Measurements from ENCODE around the gene REPIN1. TPM values are rescaled to one million over a fixed set of nuclear protein-coding genes. Genes with fewer than 3 reads are reported as not detected.

Gene REPIN1
- total and polyA plus RNA-seq, 4 donors = 38.4 to 135 (median 62.0) TPM

- 95 to 96% methylated on average over 90 to 91 of the region's 91 CpGs for WGBS, 2 donors
- Histone ChIP-seq H3K4me3 (no peak overlapping the region), H3K9ac (ENCODE audit: insufficient read depth in 1 of 2, low read length in 2 of 2) (no peak overlapping the region), H3K27me3 (ENCODE audit: control insufficient read depth in 3 of 3, insufficient read depth in 3 of 3, low read length in 2 of 3) (no peaks in the 10 kb centered on the region), H3K36me3 (ENCODE audit: control insufficient read depth in 4 of 4, insufficient read depth in 4 of 4, low read length in 4 of 4) (peaks cover 0 to 17% (median 0%) of the 10 kb centered on the region in 4 donors), H3K9me3 (ENCODE audit: control insufficient read depth in 4 of 4, insufficient read depth in 3 of 4, low read length in 3 of 4) (no peaks in the 10 kb centered on the region), H3K4me1 (ENCODE audit: control insufficient read depth in 5 of 5, insufficient read depth in 5 of 5, low read length in 5 of 5) (peaks cover 3 to 25% (median 7%) of the 10 kb centered on the region in 5 donors), H3K27ac (ENCODE audit: low read depth in 1 of 2, low read length in 1 of 2) (no peak overlapping the region)
- ATAC-seq (ENCODE audit: insufficient read depth, low FRiP score) = no peak
- DNase-seq = no peak
- TF ChIP-seq, protein P1, sequence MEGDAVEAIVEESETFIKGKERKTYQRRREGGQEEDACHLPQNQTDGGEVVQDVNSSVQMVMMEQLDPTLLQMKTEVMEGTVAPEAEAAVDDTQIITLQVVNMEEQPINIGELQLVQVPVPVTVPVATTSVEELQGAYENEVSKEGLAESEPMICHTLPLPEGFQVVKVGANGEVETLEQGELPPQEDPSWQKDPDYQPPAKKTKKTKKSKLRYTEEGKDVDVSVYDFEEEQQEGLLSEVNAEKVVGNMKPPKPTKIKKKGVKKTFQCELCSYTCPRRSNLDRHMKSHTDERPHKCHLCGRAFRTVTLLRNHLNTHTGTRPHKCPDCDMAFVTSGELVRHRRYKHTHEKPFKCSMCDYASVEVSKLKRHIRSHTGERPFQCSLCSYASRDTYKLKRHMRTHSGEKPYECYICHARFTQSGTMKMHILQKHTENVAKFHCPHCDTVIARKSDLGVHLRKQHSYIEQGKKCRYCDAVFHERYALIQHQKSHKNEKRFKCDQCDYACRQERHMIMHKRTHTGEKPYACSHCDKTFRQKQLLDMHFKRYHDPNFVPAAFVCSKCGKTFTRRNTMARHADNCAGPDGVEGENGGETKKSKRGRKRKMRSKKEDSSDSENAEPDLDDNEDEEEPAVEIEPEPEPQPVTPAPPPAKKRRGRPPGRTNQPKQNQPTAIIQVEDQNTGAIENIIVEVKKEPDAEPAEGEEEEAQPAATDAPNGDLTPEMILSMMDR (IDR thresholded peaks at IDR 0.05; ENCODE audit: control extremely low read depth, extremely low read depth) = no peak
Observed at GRCh38 chr7:150407588-150408392, 39.2 kb downstream of the REPIN1 start.

DNA sequence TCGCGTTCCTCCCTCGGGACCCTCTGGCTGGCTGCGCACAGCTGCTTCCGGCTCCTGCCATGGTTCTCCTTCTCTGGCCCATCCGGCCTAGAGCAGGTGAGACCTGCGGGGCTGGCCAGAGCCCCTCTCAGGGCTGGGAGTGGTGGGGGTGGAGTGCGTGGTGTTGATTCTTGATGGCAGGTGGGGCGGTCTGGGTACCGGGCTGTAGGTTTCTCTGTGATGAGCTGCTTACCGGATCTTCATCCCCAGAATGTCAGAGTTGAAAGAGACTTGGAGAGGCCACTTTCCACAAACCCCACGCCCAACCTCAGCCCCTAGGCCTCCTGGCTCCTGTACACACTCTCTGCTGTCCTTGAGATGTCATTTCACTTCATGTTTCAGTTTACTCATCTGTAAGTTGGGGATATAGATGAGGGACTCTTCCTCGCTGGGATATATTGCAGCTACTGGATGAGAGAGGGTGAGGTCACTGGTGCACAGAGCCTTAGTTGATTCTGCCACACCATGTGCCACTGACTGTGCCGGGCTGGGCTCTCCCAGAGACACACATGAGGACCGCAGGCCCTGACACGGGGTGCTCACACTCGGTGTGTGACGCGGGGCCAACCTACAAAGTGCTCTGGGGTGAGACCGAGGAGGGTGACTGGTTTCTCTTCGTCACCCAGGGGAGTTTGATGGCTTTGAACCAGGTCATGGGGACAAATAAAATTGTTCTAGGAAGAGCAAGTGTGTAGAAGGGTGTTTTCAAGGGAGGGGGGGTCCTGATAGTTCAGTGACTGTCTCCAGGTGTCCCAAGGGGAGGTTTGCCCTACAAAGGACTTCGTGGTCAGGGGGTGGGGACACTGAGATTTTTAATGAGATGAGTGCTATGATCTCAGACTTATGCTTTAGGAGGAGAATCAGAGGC is 40.0 kb downstream of the REPIN1 start:
- WGBS, 2 donors = 90 to 93% methylated on average over 22 of the region's 22 CpGs
- ATAC-seq (ENCODE audit: insufficient read depth, low FRiP score) (no peak), DNase-seq (no peak)
- Histone ChIP-seq H3K27ac (ENCODE audit: low read depth in 1 of 2, low read length in 1 of 2) (no peak overlapping the region), H3K9me3 (ENCODE audit: control insufficient read depth in 4 of 4, insufficient read depth in 3 of 4, low read length in 3 of 4) (no peaks in the 10 kb centered on the region), H3K27me3 (ENCODE audit: control insufficient read depth in 3 of 3, insufficient read depth in 3 of 3, low read length in 2 of 3) (no peaks in the 10 kb centered on the region), H3K4me3 (no peak overlapping the region), H3K36me3 (ENCODE audit: control insufficient read depth in 4 of 4, insufficient read depth in 4 of 4, low read length in 4 of 4) (peaks cover 0 to 17% (median 0%) of the 10 kb centered on the region in 4 donors), H3K4me1 (ENCODE audit: control insufficient read depth in 5 of 5, insufficient read depth in 5 of 5, low read length in 5 of 5) (peaks cover 3 to 23% (median 7%) of the 10 kb centered on the region in 5 donors), H3K9ac (ENCODE audit: insufficient read depth in 1 of 2, low read length in 2 of 2) (no peak overlapping the region)
- TF ChIP-seq, protein P1 (IDR thresholded peaks at IDR 0.05; ENCODE audit: control extremely low read depth, extremely low read depth) = no peak

- Histone ChIP-seq H3K9me3 (ENCODE audit: control insufficient read depth in 4 of 4, insufficient read depth in 3 of 4, low read length in 3 of 4) (no peaks in the 10 kb centered on the region), H3K4me1 (ENCODE audit: control insufficient read depth in 5 of 5, insufficient read depth in 5 of 5, low read length in 5 of 5) (peaks cover under 1 to 15% (median 7%) of the 10 kb centered on the region in 5 donors), H3K36me3 (ENCODE audit: control insufficient read depth in 4 of 4, insufficient read depth in 4 of 4, low read length in 4 of 4) (peaks cover 0 to 17% (median 0%) of the 10 kb centered on the region in 4 donors), H3K27me3 (ENCODE audit: control insufficient read depth in 3 of 3, insufficient read depth in 3 of 3, low read length in 2 of 3) (no peaks in the 10 kb centered on the region), H3K27ac (ENCODE audit: low read depth in 1 of 2, low read length in 1 of 2) (no peak overlapping the region), H3K9ac (ENCODE audit: insufficient read depth in 1 of 2, low read length in 2 of 2) (no peak overlapping the region), H3K4me3 (no peak overlapping the region)
- DNase-seq (no peak), ATAC-seq (ENCODE audit: insufficient read depth, low FRiP score) (no peak)
- TF ChIP-seq, protein P1 (IDR thresholded peaks at IDR 0.05; ENCODE audit: control extremely low read depth, extremely low read depth) = no peak
- 87 to 89% methylated on average over 10 of the region's 10 CpGs for WGBS, 2 donors
Observed at GRCh38 chr7:150409300-150410030, 40.8 kb downstream of the REPIN1 start.
